Testis (tissue), 2 donors: Measurements from ENCODE around the gene PHF2.

Experiments
- CTCF ChIP-seq, 3 experiments: fragments of 450-650 bp in 2 of 3; fragments of 200-600 bp in 1 of 3; sonication (generic) in 1 of 3; IDR thresholded peaks; one replicate each; pipeline ENCODE4 v1.5.1; 2016 to 2019; ENCODE audit warnings: antibody characterized with exemption in 3 of 3, mild to moderate bottlenecking in 2 of 3, moderate library complexity in 1 of 3
- POLR2A ChIP-seq: fragments of 450-650 bp; IDR thresholded peaks from one replicate; pipeline ENCODE4 v1.6.1; 2017; ENCODE audit warnings: antibody characterized with exemption, mild to moderate bottlenecking, moderate library complexity

GRCh38 chr9:93572636-93573515, 3.5 kb upstream of the PHF2 start:
- TF ChIP-seq CTCF (IDR thresholded peaks at IDR 0.05) (no peak), POLR2A (no peak)
